Neural progenitor cell (in vitro differentiated cells): ENCODE measurements around the gene MAST3. TPM values are rescaled to one million over a fixed set of nuclear protein-coding genes. Genes with fewer than 3 reads are reported as not detected.

ENCODE experiments used
- DNase-seq: peaks from one replicate; pipeline ENCODE4 v3.0.0-alpha.2; 2016; ENCODE audit warnings: low spot score
- H2AFZ ChIP-seq: fragments of 200-600 bp; sonication (generic); replicated peaks from 2 replicates; pipeline ENCODE4 v1.6.1; 2016; ENCODE audit warnings: antibody characterized with exemption
- H3F3A ChIP-seq: fragments of 200-600 bp; sonication (generic); 2 replicates; pipeline ENCODE4 v1.6.1; 2016; ENCODE audit warnings: antibody characterized with exemption, low read depth
- H3K27ac ChIP-seq: fragments of 200-600 bp; sonication (generic); 2 replicates; pipeline ENCODE4 v1.5.1; 2016; ENCODE audit warnings: mild to moderate bottlenecking
- H3K27me3 ChIP-seq: fragments of 200-600 bp; sonication (generic); 2 replicates; pipeline ENCODE4 v1.6.1; 2016; ENCODE audit warnings: mild to moderate bottlenecking, moderate library complexity
- H3K36me3 ChIP-seq: fragments of 200-600 bp; sonication (generic); 2 replicates; pipeline ENCODE4 v1.5.1; 2016
- H3K4me1 ChIP-seq: fragments of 200-600 bp; sonication (generic); 2 replicates; pipeline ENCODE4 v1.6.1; 2016; ENCODE audit warnings: mixed run types
- H3K4me2 ChIP-seq: fragments of 200-600 bp; sonication (generic); 2 replicates; pipeline ENCODE4 v1.6.1; 2016
- H3K4me3 ChIP-seq: fragments of 200-600 bp; sonication (generic); 2 replicates; pipeline ENCODE4 v1.5.1; 2016
- H3K79me2 ChIP-seq: fragments of 200-600 bp; sonication (generic); 2 replicates; pipeline ENCODE4 v1.6.1; 2016; ENCODE audit warnings: low read depth
- H3K9ac ChIP-seq: fragments of 200-600 bp; sonication (generic); 2 replicates; pipeline ENCODE4 v1.6.1; 2016
- H3K9me3 ChIP-seq: fragments of 200-600 bp; sonication (generic); 2 replicates; pipeline ENCODE4 v1.5.1; 2016; ENCODE audit warnings: low read depth
- H4K20me1 ChIP-seq: fragments of 200-600 bp; sonication (generic); 2 replicates; pipeline ENCODE4 v1.6.1; 2016; ENCODE audit warnings: low read depth
- H3K27ac Mint-ChIP-seq: 3 replicates; pipeline ENCODE4 v1.8.0; 2021; ENCODE audit warnings: mixed read lengths
- H3K27me3 Mint-ChIP-seq: 2 replicates; pipeline ENCODE4 v1.8.0; 2022; ENCODE audit warnings: low read depth, mild to moderate bottlenecking, inconsistent platforms, moderate library complexity, mixed read lengths; ENCODE audit not compliant: insufficient read depth
- H3K36me3 Mint-ChIP-seq: 3 replicates; pipeline ENCODE4 v1.8.0; 2021; ENCODE audit warnings: mixed read lengths
- H3K4me1 Mint-ChIP-seq: 3 replicates; pipeline ENCODE4 v1.8.0; 2021; ENCODE audit warnings: mixed read lengths
- H3K4me3 Mint-ChIP-seq: 3 replicates; pipeline ENCODE4 v1.8.0; 2021; ENCODE audit warnings: mild to moderate bottlenecking, moderate library complexity, mixed read lengths
- H3K9me3 Mint-ChIP-seq: 3 replicates; pipeline ENCODE4 v1.8.0; 2020; ENCODE audit warnings: mixed read lengths
- EZH2 ChIP-seq: fragments of 200-600 bp; sonication (generic); IDR thresholded peaks from 2 replicates; pipeline ENCODE4 v1.6.1; 2017; ENCODE audit warnings: antibody characterized with exemption, mild to moderate bottlenecking, moderate library complexity
- EZH2phosphoT487 ChIP-seq: fragments of 200-600 bp; sonication (generic); IDR thresholded peaks from 2 replicates; pipeline ENCODE4 v1.6.1; 2017; ENCODE audit warnings: antibody characterized with exemption
- total RNA-seq: library from RNA; depleted of rRNA; stranded (reverse); fragments of >200 nt; gene quantifications from 2 replicates; pipeline ENCODE4 v1.2.3, GENCODE V29; 2015; ENCODE audit warnings: low replicate concordance
- TF ChIP-seq, protein P1 (sequence below): fragments of 200-600 bp; sonication (generic); IDR thresholded peaks from 2 replicates; pipeline ENCODE4 v1.5.1; 2017; ENCODE audit warnings: antibody characterized with exemption, mild to moderate bottlenecking

MAST3 gene
- total RNA-seq, 1 donor from 2014 or later: 2.1 TPM

- H3K4me3 ChIP-seq: peak within 1 kb of the TSS; percentile 77
- peak within 1 kb of the TSS; percentile 46 for H3K9ac ChIP-seq
- H3K27ac ChIP-seq: peak within 1 kb of the TSS; percentile 76
- peaks cover 7% of the 10 kb centered on the region for H3K27me3 Mint-ChIP-seq
- H3K4me1 ChIP-seq: peaks cover 10% of the 10 kb centered on the region
- H3K79me2 ChIP-seq: peaks cover 8% of the 10 kb centered on the region
- H3K9me3 ChIP-seq: no peaks in the 10 kb centered on the region
- peak; percentile 100 for DNase-seq
- H4K20me1 ChIP-seq: peaks cover 18% of the 10 kb centered on the region
- no peaks in the 10 kb centered on the region for H3K36me3 ChIP-seq
- TF ChIP-seq EZH2phosphoT487: no peak
- H3K4me2 ChIP-seq: peak within 1 kb of the TSS; percentile 93
- H3K4me1 Mint-ChIP-seq: peaks cover 19% of the 10 kb centered on the region
- peaks cover 22% of the 10 kb centered on the region for H3F3A ChIP-seq
- H2AFZ ChIP-seq: peak within 1 kb of the TSS; percentile 43
- H3K4me3 Mint-ChIP-seq: peak within 1 kb of the TSS; percentile 91
- no peaks in the 10 kb centered on the region for H3K27me3 ChIP-seq
- peak within 1 kb of the TSS; percentile 64 for H3K27ac Mint-ChIP-seq
- H3K36me3 Mint-ChIP-seq: no peaks in the 10 kb centered on the region
- H3K9me3 Mint-ChIP-seq: no peaks in the 10 kb centered on the region
Observed at GRCh38 chr19:18192673-18193387, 95.3 kb downstream of the MAST3 start, which contains the start of gene MPV17L2. MPV17L2 (plus strand) TSS chr19:18193218; CDS start chr19:18193282, 64 bp downstream.

DNA sequence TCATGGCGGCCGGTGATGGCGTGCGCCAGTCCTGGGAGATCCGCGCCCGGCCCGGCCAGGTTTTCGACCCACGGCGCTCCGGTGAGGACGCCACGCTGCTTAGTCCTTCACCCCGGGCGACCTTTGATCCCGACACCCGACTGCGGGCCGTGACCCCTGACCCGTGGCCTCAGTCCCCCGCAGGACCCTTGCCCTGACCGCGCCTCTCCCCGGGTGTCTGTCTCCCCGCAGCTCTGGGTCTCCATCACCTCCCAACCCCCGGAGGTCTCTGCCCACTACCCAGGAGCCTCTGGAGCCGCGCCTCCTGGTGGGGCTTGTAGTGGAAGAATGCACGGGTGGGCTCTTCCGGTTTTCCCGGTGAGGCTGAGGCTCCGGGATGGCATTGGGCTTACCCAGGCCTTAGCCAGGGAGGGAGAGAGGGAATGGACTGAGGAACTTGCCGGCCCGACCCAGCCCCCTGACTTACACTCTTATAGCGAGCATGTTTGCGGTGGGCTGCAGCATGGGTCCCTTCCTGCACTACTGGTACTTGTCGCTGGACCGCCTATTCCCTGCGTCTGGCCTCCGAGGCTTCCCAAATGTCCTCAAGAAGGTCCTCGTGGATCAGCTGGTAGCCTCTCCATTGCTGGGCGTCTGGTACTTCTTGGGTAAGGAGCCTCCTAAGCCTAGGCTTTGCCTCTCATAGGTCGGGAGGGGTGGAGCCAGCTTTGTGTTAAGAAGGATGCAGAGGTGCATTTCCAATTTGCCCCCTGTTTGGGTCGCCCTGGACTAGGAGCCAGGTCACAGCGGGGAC, 96.0 kb downstream of the MAST3 start:
- H3K27me3 ChIP-seq: no peaks in the 10 kb centered on the region
- peak overlapping the region; percentile 91 for H3K4me3 Mint-ChIP-seq

GRCh38 chr19:18194181-18194530, 96.6 kb downstream of the MAST3 start:
- TF ChIP-seq EZH2phosphoT487: no peak
- no peak for TF ChIP-seq EZH2
- TF ChIP-seq, protein P1, sequence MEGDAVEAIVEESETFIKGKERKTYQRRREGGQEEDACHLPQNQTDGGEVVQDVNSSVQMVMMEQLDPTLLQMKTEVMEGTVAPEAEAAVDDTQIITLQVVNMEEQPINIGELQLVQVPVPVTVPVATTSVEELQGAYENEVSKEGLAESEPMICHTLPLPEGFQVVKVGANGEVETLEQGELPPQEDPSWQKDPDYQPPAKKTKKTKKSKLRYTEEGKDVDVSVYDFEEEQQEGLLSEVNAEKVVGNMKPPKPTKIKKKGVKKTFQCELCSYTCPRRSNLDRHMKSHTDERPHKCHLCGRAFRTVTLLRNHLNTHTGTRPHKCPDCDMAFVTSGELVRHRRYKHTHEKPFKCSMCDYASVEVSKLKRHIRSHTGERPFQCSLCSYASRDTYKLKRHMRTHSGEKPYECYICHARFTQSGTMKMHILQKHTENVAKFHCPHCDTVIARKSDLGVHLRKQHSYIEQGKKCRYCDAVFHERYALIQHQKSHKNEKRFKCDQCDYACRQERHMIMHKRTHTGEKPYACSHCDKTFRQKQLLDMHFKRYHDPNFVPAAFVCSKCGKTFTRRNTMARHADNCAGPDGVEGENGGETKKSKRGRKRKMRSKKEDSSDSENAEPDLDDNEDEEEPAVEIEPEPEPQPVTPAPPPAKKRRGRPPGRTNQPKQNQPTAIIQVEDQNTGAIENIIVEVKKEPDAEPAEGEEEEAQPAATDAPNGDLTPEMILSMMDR: no peak
- peaks cover 6% of the 10 kb centered on the region for H3K36me3 Mint-ChIP-seq
- Histone ChIP-seq H2AFZ (no peak overlapping the region), H3K9ac (no peak overlapping the region), H3K4me2 (peak overlapping the region; percentile 93), H4K20me1 (peaks cover 18% of the 10 kb centered on the region), H3F3A (peaks cover 22% of the 10 kb centered on the region), H3K9me3 (no peaks in the 10 kb centered on the region), H3K27ac (no peak overlapping the region), H3K36me3 (no peaks in the 10 kb centered on the region), H3K79me2 (peaks cover 8% of the 10 kb centered on the region), H3K4me3 (peak overlapping the region; percentile 77), H3K27me3 (no peaks in the 10 kb centered on the region), H3K4me1 (peaks cover 10% of the 10 kb centered on the region)
- H3K4me3 Mint-ChIP-seq: peak overlapping the region; percentile 91
- peaks cover 19% of the 10 kb centered on the region for H3K4me1 Mint-ChIP-seq
- no peaks in the 10 kb centered on the region for H3K9me3 Mint-ChIP-seq
- peaks cover 11% of the 10 kb centered on the region for H3K27me3 Mint-ChIP-seq
- no peak for DNase-seq
- H3K27ac Mint-ChIP-seq: no peak overlapping the region

More for the DNA sequence above, 96.0 kb downstream of the MAST3 start:
- DNase-seq: peak; percentile 45
- H3K36me3 ChIP-seq: no peaks in the 10 kb centered on the region
- H3K9me3 Mint-ChIP-seq: no peaks in the 10 kb centered on the region
- H3K27ac ChIP-seq: peak overlapping the region; percentile 51
- peaks cover 11% of the 10 kb centered on the region for H3K27me3 Mint-ChIP-seq
- H3K4me2 ChIP-seq: peak overlapping the region; percentile 93
- peaks cover 8% of the 10 kb centered on the region for H3K79me2 ChIP-seq
- H3K9ac ChIP-seq: peak overlapping the region; percentile 46
- H3K4me1 Mint-ChIP-seq: peaks cover 19% of the 10 kb centered on the region
- no peaks in the 10 kb centered on the region for H3K9me3 ChIP-seq
- peaks cover 6% of the 10 kb centered on the region for H3K36me3 Mint-ChIP-seq
- no peak overlapping the region for H3K27ac Mint-ChIP-seq
- peaks cover 10% of the 10 kb centered on the region for H3K4me1 ChIP-seq
- H3F3A ChIP-seq: peaks cover 22% of the 10 kb centered on the region
- H2AFZ ChIP-seq: peak overlapping the region; percentile 43
- peak overlapping the region; percentile 77 for H3K4me3 ChIP-seq
- peaks cover 18% of the 10 kb centered on the region for H4K20me1 ChIP-seq
- TF ChIP-seq EZH2phosphoT487 (no peak), EZH2 (no peak)
- TF ChIP-seq, protein P1: no peak
